ENCODE results near the gene CTTNBP2NL.
"Not testable (repeated sequence)": the region's sequence is repeated elsewhere in the genome, so short reads cannot be mapped to it uniquely, and the experiment has no call there.

- not testable (repeated sequence) for TF ChIP-seq CTCF (IDR thresholded peaks at IDR 0.05); POLR2A (IDR thresholded peaks at IDR 0.05); POLR2AphosphoS5 (IDR thresholded peaks at IDR 0.05; ENCODE audit: insufficient read depth in 1 of 2, low read depth in 1 of 2)
Observed at GRCh38 chr1:112438156-112438555, 42.1 kb downstream of the CTTNBP2NL start.

All from vagina (tissue), 2 donors.